ENCODE results near the gene MCRIP2. TPM values are rescaled to one million over a fixed set of nuclear protein-coding genes. Genes with fewer than 3 reads are reported as not detected.

Gene MCRIP2
- total and polyA plus RNA-seq, 12 donors = 68.8 to 474 (median 95.2) TPM

GRCh38 chr16:629833-630248, 11.8 kb upstream of the MCRIP2 start:
- peak; percentile 1 to 26 (median 10) for ATAC-seq
- Histone ChIP-seq H3K9me3 (no peaks in the 10 kb centered on the region), H3K27ac (peak overlapping the region in 5 of 10 donors; percentile 1 to 49 (median 21)), H3K36me3 (peaks cover 0 to 62% (median 9%) of the 10 kb centered on the region in 9 donors), H3K4me3 (no peak overlapping the region), H3K4me1 (peaks cover 14 to 30% (median 24%) of the 10 kb centered on the region in 9 donors), H3K27me3 (no peaks in the 10 kb centered on the region)
- WGBS, 2 donors = 33 to 51% methylated on average over 11 of the region's 11 CpGs
- no peak for TF ChIP-seq CTCF (IDR thresholded peaks at IDR 0.05)
- intact Hi-C loops (cut with DNase I) = loop anchor here in 1 of 10 donors (5.0 kb wide), 1 partner anchor 38 kb away; the partner anchor contains the start of gene RAB40C
- no peak for DNase-seq

DNA sequence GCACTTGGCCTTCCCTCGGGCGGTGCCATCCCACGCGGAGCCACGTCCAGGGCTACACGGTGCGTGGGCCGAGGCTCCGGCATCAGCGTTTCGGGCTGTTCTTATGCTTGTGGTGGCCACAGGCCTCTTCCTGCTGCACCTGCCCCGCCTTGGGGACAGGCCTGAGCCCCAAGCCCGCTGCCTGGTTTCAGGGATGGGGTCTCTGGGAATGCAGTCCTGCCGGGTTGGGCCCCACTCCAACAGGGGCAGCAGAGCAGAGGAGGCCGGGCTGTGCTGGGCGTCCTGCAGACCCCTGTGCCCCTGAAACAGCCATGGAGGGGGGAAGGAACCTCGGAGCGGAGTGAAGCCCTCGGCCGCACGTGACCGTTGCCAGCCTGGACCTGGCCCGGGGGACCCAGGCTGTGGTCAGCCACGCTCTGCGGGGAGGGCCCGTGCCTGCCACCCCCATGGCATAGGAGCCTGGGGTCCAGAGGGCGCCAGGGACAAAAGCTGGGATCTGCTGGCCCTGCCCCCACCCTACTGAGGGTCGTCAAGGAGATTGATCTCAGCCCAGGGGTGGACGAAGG, 11.3 kb upstream of the MCRIP2 start:
- Histone ChIP-seq H3K9me3 (no peaks in the 10 kb centered on the region), H3K27ac (peak overlapping the region in 3 of 10 donors; percentile 1 to 31 (median 21)), H3K36me3 (peaks cover 0 to 58% (median 9%) of the 10 kb centered on the region in 9 donors), H3K4me3 (no peak overlapping the region), H3K4me1 (peaks cover 17 to 35% (median 29%) of the 10 kb centered on the region in 9 donors), H3K27me3 (no peaks in the 10 kb centered on the region)
- DNase-seq = no peak
- no peak for TF ChIP-seq CTCF (IDR thresholded peaks at IDR 0.05)
- ATAC-seq = peak in 5 of 8 donors; percentile 1 to 26 (median 18)
- 32 to 46% methylated on average over 29 of the region's 29 CpGs for WGBS, 2 donors
- intact Hi-C loops (cut with DNase I) = loop anchor here in 1 of 10 donors (5.0 kb wide), 1 partner anchor 38 kb away; the partner anchor contains the start of gene RAB40C

DNA sequence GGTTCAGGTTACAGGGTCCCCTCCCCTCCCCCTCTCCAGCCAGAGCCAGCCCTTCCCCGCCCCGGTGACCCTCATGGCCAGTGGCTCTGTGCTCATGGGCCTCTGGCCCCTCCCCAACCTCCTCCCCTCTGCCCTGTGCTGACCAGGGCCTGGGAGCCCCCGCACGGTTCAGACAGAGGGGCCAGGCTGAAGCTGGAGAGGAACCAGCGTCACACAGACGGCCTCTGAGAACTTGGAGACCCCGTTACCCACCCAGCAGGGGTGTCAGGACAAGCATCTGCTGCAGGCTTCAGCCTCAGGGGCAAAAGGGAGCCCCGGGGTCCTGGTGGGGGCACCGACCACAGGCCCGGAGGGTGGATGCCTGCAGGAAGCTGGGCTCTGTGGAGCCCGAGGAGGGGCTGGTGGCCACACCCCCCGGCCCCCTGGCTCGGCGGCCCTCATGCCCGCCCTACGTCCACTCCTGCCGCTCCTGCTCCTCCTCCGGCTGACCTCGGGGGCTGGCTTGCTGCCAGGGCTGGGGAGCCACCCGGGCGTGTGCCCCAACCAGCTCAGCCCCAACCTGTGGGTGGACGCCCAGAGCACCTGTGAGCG, 10.7 kb upstream of the MCRIP2 start, which contains the start of gene WFIKKN1:
WFIKKN1 (plus strand) TSS at position 171 of the 591 bp plus-strand sequence; CDS start at position 440, 269 bp downstream.
- peak within 1 kb of the TSS in 4 of 10 donors; percentile 1 to 31 (median 12) for H3K27ac ChIP-seq
- peaks cover 22 to 40% (median 34%) of the 10 kb centered on the region in 9 donors for H3K4me1 ChIP-seq
- ATAC-seq = peak in 1 of 8 donors; percentile 2
- no peaks in the 10 kb centered on the region for H3K27me3 ChIP-seq
- peaks cover 0 to 53% (median 9%) of the 10 kb centered on the region in 9 donors for H3K36me3 ChIP-seq
- WGBS, 2 donors = 4 to 6% methylated on average over 23 of the region's 23 CpGs
- no peaks in the 10 kb centered on the region for H3K9me3 ChIP-seq
- no peak within 1 kb of the TSS for H3K4me3 ChIP-seq
- no peak for TF ChIP-seq CTCF (IDR thresholded peaks at IDR 0.05)
- DNase-seq = no peak
- intact Hi-C loops (cut with DNase I) = loop anchor here in 1 of 10 donors (5.0 kb wide), 1 partner anchor 39 kb away; the partner anchor contains the start of gene RAB40C

DNA sequence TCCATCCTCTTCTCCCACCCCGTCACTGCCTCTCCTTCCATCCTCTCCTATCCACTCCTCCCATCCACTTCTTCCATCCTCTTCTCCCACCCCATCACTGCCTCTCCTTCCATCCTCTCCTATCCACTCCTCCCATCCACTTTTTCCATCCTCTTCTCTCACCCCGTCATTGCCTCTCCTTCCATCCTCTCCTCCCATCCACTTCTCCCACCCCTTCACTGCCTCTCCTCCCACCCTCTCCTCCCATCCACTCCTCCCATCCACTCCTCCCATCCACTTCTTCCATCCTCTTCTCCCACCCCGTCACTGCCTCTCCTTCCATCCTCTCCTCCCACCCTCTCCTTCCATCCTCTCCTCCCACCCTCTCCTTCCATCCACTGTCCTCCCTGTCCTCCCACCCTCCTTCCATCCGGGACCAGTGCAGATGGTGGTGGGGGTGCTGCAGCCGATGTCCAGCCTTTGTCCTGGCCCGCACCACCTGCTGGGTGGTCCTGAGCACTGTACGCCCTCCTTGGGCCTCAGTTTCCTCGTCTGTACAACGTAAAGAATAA, 9.7 kb upstream of the MCRIP2 start:
- TF ChIP-seq CTCF (IDR thresholded peaks at IDR 0.05) = no peak
- Histone ChIP-seq H3K27me3 (no peaks in the 10 kb centered on the region), H3K9me3 (no peaks in the 10 kb centered on the region), H3K36me3 (peaks cover 0 to 43% (median 8%) of the 10 kb centered on the region in 9 donors), H3K4me1 (peaks cover 22 to 41% (median 36%) of the 10 kb centered on the region in 9 donors), H3K27ac (no peak overlapping the region), H3K4me3 (no peak overlapping the region)
- intact Hi-C loops (cut with DNase I) = loop anchor here in 1 of 10 donors (5.0 kb wide), 1 partner anchor 40 kb away; the partner anchor contains the start of gene RAB40C
- WGBS, 2 donors = 54 to 57% methylated on average over 8 to 9 of the region's 9 CpGs
- ATAC-seq = no peak
- DNase-seq = no peak

Data from heart right ventricle (tissue), 16 donors.